ENCODE results near the gene SVEP1.

SVEP1 gene

GRCh38 chr9:110528645-110529044, 50.9 kb downstream of the SVEP1 start:
- H3K27ac Mint-ChIP-seq: no peak overlapping the region
- H3K4me1 Mint-ChIP-seq: no peaks in the 10 kb centered on the region
- H3K27me3 Mint-ChIP-seq (ENCODE audit: low read depth, poor library complexity): peaks cover 4% of the 10 kb centered on the region
- H3K9me3 Mint-ChIP-seq: peaks cover 15% of the 10 kb centered on the region
- TF ChIP-seq, protein P1, sequence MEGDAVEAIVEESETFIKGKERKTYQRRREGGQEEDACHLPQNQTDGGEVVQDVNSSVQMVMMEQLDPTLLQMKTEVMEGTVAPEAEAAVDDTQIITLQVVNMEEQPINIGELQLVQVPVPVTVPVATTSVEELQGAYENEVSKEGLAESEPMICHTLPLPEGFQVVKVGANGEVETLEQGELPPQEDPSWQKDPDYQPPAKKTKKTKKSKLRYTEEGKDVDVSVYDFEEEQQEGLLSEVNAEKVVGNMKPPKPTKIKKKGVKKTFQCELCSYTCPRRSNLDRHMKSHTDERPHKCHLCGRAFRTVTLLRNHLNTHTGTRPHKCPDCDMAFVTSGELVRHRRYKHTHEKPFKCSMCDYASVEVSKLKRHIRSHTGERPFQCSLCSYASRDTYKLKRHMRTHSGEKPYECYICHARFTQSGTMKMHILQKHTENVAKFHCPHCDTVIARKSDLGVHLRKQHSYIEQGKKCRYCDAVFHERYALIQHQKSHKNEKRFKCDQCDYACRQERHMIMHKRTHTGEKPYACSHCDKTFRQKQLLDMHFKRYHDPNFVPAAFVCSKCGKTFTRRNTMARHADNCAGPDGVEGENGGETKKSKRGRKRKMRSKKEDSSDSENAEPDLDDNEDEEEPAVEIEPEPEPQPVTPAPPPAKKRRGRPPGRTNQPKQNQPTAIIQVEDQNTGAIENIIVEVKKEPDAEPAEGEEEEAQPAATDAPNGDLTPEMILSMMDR (IDR thresholded peaks at IDR 0.05): no peak
- no peak for DNase-seq
- no peak overlapping the region for H3K4me3 Mint-ChIP-seq
- H3K36me3 Mint-ChIP-seq (ENCODE audit: low read depth): no peaks in the 10 kb centered on the region

DNA sequence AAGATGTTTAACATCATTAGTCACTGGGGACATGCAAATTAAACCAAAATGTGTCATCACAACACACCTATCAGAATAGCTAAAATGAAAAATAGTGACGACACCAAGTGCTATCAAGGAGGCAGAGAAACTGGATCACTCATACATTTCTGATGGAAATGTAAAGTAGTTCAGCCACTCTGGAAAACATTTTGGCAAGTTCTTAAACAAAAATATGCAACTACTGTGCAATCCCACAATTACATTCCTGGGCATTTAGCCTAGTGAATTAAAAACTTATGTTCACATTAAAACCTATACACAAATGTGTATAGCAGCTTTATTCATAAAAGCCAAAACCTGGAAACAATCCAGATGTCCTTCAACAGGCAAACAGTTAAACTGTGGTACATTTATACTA, 53.1 kb downstream of the SVEP1 start:
- TF ChIP-seq, protein P1 (IDR thresholded peaks at IDR 0.05): no peak
- H3K4me3 Mint-ChIP-seq: no peak overlapping the region
- DNase-seq: no peak
- no peak overlapping the region for H3K27ac Mint-ChIP-seq
- H3K27me3 Mint-ChIP-seq (ENCODE audit: low read depth, poor library complexity): peaks cover 4% of the 10 kb centered on the region
- no peaks in the 10 kb centered on the region for H3K4me1 Mint-ChIP-seq
- peaks cover 12% of the 10 kb centered on the region for H3K9me3 Mint-ChIP-seq
- H3K36me3 Mint-ChIP-seq (ENCODE audit: low read depth): no peaks in the 10 kb centered on the region

GRCh38 chr9:110521206-110521605, 58.3 kb downstream of the SVEP1 start:
- H3K27ac Mint-ChIP-seq: no peak overlapping the region
- TF ChIP-seq, protein P1 (IDR thresholded peaks at IDR 0.05): no peak
- DNase-seq: no peak
- no peaks in the 10 kb centered on the region for H3K9me3 Mint-ChIP-seq
- H3K4me1 Mint-ChIP-seq: no peaks in the 10 kb centered on the region
- H3K4me3 Mint-ChIP-seq: no peak overlapping the region
- H3K36me3 Mint-ChIP-seq (ENCODE audit: low read depth): no peaks in the 10 kb centered on the region
- peaks cover 3% of the 10 kb centered on the region for H3K27me3 Mint-ChIP-seq (ENCODE audit: low read depth, poor library complexity)

DNA sequence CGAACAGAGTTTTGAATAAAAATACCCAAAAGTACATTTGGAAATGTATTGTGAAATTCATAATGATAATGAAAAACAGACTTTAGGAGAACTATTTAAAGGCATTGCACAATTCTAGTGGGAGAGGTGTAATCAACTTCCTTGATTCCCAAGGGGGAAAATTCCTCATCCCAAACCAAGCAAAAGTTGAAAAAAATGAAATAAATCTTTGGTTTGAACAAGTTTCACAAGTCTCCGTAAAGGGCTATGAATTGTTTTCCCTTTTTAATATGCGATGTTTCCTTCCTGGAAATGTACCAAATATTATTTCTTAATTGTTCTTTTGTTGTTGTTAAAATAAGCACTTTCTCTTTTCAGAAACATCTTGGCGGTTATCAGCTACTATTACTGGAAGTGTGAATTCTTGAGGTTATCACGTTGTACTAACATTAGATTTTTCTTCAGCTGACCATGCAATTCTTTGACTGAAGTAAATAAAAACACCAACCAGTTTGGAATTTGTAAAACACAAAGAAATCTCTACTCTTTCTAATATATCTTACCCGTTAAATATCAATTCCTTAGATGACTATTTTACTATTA, 59.3 kb downstream of the SVEP1 start:
- H3K27ac Mint-ChIP-seq: no peak overlapping the region
- TF ChIP-seq, protein P1 (IDR thresholded peaks at IDR 0.05): no peak
- no peak overlapping the region for H3K4me3 Mint-ChIP-seq
- no peaks in the 10 kb centered on the region for H3K4me1 Mint-ChIP-seq
- no peaks in the 10 kb centered on the region for H3K27me3 Mint-ChIP-seq (ENCODE audit: low read depth, poor library complexity)
- no peaks in the 10 kb centered on the region for H3K36me3 Mint-ChIP-seq (ENCODE audit: low read depth)
- DNase-seq: no peak
- no peaks in the 10 kb centered on the region for H3K9me3 Mint-ChIP-seq

DNA sequence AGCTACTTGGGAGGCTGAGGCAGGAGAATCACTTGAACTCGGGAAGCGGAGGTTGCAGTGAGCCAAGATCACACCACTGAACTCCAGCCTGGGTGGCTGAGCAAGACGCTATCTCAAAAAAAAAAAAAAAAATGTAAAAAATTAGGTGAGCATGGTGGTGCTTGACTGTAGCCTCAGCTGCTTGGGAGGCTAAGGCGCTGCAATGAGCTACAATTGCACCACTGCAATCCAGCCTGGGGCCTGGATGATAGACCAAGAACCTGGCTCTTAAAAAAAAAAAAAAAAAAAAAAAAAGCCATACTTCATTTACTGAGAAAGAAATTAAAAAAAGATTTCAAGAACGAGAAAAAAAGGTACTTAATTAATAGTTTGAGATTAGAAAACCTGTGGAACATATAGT, 62.1 kb downstream of the SVEP1 start:
- Mint-ChIP-seq H3K27ac (no peak overlapping the region), H3K4me1 (no peaks in the 10 kb centered on the region), H3K27me3 (ENCODE audit: low read depth, poor library complexity) (no peaks in the 10 kb centered on the region), H3K9me3 (no peaks in the 10 kb centered on the region), H3K36me3 (ENCODE audit: low read depth) (no peaks in the 10 kb centered on the region), H3K4me3 (no peak overlapping the region)
- no peak for DNase-seq
- TF ChIP-seq, protein P1 (IDR thresholded peaks at IDR 0.05): no peak

DNA sequence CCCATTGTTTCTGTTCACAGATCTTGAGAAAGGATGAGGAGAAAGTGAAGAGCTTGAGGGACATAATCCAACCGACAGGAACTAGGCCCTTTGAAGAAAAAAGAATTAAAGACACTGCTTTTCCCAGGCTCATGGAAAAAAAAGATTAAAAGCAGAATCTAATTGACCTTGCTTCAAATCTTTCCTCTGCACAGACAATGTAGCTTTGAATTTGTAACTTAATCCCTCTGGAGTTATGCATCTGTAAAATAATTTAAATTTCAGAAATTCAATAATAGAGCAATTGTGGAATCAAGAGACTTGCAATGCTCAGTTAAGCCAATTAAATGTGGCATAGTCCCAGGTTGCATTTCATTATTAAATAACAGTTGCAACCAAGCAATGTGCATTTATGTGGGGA, 64.6 kb downstream of the SVEP1 start:
- TF ChIP-seq, protein P1 (IDR thresholded peaks at IDR 0.05): no peak
- Mint-ChIP-seq H3K4me3 (no peak overlapping the region), H3K9me3 (no peaks in the 10 kb centered on the region), H3K27ac (no peak overlapping the region), H3K4me1 (no peaks in the 10 kb centered on the region), H3K27me3 (ENCODE audit: low read depth, poor library complexity) (peaks cover 3% of the 10 kb centered on the region), H3K36me3 (ENCODE audit: low read depth) (no peaks in the 10 kb centered on the region)
- DNase-seq: no peak
